A673 (cell line): ENCODE results near the gene CTRL.

ENCODE experiments used
- CTCF ChIP-seq: fragments of 300-800, 200-600 bp; sonication (generic); conservative IDR thresholded peaks from 2 replicates; pipeline ENCODE4 v1.5.1; 2017; ENCODE audit warnings: low read depth, mild to moderate bottlenecking, antibody characterized with exemption, low read length, moderate library complexity, mixed read lengths
- EZH2 ChIP-seq: fragments of 200-600 bp; sonication (generic); IDR thresholded peaks from 2 replicates; pipeline ENCODE4 v1.6.1; 2017; ENCODE audit warnings: borderline replicate concordance, low read depth, mild to moderate bottlenecking, mixed read lengths, antibody characterized with exemption, low read length; ENCODE audit not compliant: poor library complexity, severe bottlenecking

GRCh38 chr16:67971111-67971510, 39.4 kb upstream of the CTRL start:
- TF ChIP-seq CTCF: no peak
- no peak for TF ChIP-seq EZH2
